ENCODE results near the gene CRMP1.
"Not testable (repeated sequence)": the region's sequence is repeated elsewhere in the genome, so short reads cannot be mapped to it uniquely, and the experiment has no call there.

The CRMP1 gene

DNA sequence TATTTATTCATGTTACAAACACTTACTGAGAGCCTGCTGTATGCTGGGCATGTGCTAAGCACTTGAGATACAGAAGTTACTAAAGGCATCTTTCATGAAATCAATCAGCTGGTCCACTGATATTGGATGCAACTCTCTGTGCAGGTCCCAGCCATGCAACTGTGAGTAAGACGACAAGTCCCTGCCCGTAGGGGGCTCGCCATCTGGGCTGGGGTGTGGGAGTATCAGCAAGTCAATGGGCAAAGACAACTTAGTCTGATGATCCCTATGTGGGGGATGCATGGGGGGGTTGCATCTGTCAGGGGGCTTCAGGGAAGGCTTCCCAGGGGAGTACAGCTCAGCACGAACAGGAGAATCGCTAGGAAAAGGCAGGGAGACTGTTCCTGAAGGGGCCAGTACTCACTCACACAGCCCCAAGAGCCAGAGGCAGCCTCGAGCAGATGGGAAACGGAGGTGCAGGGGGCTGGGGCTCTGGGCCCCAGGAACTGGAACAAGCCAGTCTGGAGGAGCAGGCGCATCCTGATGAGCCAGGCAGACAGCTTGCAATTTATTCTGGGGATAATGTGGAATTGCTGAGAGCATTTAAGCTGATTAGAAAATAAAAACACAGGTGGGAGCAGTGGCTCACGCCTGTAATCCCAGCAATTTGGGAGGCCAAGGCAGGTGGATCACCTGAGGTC is 40.2 kb downstream of the CRMP1 start:
- DNase-seq = no peak

DNA sequence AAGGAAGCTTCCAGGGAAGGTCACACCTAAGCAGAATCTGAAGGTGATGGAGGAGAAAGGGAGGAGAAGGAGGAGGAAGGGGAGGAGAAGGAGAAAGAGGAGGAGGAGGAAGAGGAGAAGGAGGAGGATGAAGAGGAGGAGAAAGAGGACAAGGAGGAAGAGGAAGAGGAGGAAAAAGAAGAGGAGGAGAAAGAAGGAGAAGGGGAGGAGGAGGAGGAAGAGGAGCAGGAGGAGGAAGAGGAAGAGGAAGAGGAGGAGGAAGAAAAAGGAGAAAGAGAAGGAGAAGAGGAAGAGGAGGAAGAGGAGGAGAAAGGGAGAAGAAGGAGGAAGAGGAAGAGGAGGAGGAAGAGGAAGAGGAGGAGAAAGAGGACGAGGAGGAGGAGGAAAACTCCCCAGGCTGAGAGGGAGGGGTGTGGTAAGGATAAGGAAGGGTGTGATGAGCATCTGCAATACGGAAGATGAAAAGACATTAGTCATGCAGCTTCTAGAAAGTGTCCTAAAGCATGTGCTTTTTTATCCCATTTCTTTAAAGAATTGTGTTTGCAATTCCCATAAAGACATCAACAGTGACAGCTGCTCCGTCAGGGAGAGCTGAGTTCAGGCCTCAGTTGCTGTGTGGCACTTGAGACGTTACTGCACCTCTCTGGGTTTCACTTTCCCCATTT is 41.1 kb downstream of the CRMP1 start:
- DNase-seq = no peak

DNA sequence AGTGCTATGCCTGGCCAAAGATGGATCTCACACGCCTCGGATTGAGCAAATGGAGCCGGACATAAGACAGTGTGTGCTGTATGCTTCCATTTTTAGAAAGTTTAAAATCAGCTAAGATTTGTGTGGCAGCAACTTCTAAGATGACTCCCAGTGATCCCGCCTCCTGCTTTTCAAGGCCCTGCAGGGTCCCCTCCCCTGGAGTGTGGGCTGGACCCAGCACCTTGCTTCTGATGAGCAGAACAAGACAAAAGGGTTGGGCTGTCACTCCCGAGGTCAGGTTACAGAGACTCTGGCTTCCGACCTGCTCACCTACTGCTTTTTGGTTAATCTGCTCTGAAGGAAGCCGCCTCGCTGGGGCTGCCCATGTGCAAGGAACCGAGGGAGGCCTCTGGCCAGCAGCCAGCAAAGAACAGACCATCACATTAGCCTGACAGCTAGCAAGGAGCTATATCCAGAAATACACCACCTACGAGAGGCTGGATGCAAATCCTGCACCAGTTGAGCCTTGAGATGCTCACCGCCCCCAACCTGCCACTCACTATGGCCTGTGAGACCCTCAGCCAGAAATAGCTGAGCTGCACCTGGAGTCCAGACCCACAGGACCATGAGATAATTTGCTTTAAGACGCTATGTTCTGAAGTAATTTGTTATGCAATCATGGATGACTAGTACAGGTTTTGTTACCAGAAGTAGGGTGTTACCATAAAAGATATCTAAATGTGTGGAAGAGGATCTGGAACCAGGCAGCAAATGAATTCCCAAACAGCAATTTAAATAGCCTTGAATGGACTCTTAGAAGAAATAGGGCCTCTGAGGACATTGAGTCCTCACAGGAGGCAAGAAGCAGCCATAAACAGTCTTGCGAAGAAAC is 47.6 kb downstream of the CRMP1 start:
- DNase-seq = no peak

DNA sequence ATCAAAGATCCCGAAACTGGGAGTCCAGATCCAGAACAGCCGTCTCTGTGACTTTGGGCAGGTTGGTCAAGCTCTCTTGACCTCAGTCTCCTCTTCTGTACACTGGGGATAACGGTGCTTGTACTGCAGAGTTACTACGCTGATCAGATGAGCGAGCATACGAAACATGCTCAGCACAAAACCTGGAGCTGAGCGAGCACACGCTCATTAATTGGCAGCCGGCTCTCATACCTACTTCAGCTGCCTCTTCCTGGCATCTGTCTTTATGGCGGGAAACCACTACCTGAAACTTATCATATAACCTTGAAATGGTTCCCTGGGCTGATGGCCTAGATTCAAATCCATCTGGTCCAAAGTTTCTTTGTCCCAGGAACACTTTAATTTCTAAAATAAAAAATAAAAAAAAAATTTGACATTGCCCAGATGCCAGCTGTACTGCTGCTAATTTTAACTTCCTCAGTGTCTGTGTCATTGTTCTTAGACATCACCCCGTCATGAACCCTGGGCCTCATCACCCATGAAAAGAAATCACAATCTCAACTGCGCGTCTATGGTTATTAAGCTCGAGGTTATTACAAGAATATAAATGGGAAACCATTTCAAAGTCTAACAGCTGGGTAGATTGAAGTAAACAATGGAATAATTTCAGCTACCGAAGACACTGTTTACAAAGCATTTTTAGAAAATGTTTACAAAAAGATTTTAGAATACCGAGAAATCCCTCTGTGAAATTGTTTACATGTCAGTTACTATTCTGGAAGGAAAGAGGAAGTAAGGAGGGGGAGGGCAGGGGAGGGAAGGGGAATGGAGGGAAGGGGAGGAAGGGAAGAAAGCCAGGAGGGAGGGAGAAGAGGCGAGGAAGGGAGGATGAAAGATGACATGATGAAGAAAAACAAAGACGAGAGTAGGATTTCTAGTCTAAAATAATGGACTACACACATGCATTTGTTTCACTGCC is 49.0 kb downstream of the CRMP1 start:
- DNase-seq = no peak

DNA sequence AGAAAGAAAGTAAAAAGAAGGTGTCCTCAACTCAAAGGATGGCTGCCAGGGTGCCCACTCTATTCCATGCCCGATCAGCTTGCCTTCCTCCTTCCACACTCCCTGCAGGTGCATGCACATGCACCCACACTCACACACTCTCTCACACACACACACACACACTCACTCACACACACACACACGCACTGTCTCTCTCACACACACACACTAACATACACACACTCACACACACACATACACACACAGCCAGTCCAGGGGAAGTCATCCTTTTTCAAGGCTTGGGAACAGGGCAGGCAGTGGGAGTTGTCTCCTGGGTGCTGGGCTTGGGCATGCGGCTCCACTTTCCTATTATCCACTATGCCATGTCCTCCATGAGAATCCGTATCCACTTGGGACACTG is 50.4 kb downstream of the CRMP1 start:
- DNase-seq = no peak

DNA sequence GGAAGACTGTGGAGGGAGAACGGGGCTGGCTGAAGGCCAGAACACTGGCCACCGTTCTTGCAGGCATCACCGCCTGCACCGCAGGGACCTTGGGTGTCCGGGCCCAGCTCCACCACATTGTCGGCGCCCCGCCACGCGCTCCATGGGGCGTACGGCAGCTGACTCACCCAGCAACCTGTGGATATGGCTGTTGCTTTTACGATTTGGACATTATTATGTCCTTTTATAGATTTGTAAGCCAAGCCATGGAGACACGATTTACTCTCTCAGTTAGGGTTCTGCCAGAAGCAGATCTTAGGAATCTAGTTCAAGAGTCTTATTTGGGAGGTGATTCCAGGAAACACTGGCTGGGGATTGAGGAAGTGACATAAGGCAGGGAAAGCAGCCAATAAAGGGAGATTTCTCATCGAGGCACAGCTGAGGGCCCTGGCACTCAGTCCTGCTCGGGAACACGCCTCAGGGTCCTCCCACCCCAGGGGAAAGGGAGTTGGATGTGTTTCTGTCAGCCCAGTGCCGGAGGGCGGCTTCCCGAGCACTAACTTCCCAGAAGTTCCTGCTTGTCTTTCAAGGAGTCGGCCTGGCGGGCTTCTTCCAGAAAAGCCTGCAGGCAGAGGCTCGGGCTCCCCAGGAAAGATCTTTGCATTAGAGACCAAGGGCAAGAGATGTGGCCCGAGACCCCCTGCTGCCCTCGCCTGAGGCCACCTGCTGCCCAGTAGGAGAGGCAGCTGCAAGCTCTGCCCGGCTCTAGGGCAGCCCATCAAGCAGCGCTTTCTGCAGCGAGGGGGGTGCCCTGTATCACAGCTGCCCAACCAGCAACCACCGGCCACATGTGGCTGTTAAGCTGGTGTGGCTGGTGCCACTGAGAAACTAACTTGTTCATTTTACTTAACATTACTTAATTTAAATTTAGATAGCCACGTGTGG is 52.9 kb downstream of the CRMP1 start:
- DNase-seq = no peak

DNA sequence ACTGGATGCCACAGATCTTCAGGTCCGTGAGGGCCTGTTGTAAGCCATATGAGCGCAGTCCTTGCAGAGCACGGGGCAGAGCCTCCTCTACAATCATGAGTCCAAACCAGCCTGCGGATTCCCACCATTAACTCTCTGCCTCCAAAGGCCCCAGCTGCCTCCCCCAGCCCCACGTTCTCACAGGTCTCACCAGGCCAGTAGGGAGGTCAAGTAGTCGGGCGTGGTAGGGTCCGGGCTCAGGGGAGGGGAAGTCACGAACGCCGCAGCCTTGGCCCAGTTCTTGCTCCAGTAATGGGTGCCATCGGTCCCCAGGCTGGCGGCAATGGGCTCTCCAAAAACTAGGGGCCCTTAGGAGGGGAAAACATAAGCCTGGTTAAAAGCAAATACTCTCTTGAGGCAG is 53.6 kb downstream of the CRMP1 start:
- DNase-seq = no peak

DNA sequence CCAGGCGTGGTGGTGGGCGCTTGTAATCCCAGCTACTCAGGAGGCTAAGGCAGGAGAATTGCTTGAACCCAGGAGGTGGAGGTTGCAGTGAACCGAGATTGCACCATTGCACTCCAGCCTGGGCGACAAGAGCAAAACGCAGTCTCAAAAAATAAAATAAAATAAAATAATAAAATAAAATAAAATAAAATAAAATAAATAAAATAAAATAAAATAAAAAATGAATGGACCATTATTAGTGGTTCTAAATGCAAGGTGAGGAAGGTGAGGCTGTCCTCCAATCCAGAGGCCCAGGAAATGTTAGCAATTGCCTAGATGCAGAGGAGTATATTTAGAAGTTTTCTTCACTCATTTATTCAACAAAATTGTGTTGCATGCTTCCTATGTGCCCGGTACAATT is 55.4 kb downstream of the CRMP1 start:
- DNase-seq = not testable (repeated sequence)

DNA sequence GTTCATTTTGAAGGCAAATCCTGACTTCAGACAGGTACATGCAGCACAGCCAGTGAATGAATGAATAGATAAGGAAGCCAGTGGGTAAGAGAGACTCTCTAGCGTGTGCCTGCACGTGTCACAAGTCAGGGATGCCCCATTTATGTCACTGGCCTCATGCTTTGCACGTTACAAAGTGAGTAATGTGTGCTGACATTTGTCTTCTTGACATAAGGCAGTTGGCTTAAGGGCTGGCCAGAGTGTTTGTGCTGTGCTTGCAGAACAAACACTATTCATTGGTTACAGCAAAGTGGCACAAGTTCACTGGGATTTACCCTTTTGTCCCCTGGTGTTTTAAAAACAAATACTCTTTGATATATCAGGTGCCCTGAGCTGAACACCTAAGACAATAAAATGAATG is 55.9 kb downstream of the CRMP1 start:
- DNase-seq = no peak

DNA sequence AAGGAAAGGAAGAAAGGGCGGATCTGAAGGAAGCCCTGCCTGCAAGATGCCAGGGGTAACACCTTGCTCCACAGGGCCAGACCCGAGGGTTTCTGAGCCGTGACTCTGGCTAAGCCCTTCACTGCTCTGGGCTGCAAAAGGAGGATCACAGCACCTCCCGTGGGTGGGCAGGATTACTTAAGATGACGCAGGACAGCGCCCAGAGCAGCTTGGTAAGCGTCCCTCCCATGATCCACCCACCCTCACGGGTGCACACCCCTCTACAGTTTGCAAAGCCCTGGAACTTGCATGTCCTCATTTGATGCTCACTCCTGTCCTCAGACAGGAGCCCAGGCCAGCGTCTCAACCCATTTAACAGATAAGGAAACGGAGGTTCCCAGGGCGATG is 64.9 kb downstream of the CRMP1 start:
- DNase-seq = no peak

DNA sequence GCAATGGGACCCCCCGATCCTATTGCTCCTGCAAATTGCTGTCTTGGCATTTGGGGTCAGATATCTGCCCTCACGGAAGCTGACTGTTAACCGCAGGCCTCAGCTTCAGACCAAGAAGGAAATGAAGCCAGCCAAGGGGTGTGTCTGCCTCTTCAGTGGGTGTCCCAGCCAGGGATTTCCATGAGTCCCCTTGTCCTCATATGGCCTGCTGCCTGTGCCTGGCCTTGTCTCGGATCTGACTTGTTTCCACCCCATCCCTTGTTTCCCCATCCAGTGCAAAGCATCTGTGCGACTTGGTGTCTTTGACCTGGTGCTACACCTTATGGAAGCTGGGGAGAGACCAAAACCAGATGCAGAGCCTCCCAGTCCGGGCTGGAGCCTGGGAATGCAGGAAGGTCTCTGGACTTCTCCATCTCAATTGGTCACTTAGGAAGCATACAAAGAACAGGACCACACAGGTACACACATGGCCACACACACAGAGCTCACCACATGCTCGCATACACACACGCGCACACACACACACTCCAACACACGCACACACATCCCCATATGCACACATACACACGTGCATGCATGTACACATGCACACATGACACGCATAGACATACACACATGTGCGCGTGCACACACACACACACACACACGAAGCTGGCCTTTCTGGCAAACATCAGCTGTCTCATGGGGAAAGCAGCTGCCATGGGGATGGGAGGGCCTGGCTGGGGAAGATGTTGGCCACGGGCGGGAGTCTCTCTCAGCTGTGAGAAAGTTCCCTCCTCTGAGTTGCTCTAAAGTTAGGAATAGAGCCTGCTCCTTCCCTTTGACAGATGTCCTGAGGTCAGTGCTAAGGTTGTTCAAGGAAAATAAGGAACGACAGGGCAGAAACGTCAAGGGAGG is 65.5 kb downstream of the CRMP1 start:
- DNase-seq = no peak

DNA sequence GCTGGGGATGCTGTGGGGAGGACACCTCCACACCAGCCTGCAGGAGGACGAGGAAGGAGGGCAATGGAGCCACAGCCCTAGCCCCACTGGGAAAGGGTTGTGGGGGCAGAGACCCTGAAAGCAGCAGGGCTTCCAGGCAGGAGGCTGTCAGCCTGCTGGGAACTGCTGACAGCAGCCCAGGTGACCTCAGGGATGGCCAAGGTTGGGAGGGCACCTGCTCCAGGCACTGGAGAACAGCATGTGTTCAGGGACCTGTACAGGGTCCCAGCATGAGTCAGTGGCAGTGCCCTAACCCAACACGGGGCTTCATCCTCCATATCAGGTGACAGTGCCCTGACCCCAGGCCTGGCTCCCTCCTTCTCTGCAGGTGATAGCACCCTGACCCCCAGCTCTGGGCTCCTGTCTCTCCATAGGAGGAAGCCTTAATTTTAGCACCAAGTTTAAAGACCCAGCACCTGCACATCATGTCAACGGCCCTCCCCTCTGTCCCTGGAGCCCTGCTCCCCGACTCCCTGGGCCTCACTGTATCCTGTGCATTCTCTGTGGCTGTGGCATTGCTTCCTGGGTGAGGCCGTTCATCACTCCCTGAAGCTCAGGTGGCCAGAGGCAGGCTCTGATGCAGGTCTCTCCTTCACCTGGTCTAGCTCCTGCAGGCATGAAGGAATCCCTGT is 66.3 kb downstream of the CRMP1 start:
- no peak for DNase-seq

DNA sequence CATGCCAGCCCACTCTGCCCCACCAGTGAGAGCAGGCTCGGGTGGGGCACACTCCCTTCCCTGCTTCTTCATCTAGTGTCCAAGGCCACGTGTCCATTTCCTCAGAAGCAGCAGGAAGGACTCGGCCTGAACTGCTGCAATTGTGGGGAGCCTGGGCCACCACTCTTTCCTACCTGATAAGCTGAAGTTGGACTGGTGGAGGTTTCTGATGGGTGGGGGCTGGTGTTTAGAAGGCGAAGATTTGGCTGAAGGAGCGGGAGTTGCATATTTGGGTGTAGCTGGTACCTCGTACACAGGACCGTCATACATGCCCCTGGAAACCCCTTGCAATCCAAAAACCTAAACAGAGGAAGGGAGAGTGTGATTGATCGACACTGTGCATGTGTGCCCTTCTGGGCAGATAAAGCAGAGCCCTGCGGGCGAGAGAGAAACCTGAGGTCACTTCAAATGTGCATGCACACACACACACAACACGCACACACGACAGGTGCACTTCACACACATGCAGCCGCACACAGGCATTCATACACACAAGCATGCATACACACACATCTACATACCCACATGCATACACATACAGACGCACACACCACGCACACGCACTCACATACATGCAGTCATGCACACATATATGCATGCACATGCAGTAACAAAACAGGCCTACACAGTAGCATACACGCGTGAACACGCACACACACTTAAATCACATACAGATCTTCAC is 67.4 kb downstream of the CRMP1 start:
- no peak for DNase-seq

DNA sequence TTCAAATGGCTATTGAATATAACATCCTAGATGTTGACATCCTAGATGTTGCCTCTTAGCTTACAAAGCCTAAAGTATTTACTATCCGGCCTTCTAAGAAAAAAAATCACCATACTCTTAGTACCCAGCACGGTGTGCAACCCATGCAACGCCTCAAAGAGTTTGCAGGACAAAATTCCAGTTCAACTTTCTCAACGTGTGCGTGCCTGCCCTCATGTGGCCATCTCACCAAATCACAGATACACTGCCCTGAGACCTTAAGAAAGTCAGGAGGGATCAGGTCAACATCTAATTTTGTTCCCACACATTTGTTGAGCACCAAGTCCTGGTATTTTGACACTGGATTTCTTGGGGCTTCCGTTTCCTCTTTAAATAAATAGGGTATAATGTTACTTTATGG is 68.3 kb downstream of the CRMP1 start:
- no peak for DNase-seq

DNA sequence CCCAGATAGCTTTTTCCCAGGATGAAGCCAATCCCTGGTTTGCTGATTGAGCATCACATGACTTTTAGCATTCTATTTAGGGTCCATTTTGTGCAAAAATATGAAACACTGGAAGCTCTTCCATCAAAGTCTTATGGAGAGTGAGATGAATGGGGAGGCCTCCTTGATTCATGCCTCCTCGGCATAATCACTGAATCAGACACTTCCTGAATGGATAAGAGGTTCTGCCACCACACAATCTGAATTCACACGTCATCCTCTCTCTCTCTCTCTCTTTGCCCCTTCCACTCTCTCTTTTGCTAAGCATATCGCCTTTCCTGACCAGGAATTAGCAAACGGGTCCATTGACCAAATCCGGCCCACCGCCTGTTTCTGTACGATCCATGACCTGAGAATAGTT is 68.7 kb downstream of the CRMP1 start:
- DNase-seq = no peak

DNA sequence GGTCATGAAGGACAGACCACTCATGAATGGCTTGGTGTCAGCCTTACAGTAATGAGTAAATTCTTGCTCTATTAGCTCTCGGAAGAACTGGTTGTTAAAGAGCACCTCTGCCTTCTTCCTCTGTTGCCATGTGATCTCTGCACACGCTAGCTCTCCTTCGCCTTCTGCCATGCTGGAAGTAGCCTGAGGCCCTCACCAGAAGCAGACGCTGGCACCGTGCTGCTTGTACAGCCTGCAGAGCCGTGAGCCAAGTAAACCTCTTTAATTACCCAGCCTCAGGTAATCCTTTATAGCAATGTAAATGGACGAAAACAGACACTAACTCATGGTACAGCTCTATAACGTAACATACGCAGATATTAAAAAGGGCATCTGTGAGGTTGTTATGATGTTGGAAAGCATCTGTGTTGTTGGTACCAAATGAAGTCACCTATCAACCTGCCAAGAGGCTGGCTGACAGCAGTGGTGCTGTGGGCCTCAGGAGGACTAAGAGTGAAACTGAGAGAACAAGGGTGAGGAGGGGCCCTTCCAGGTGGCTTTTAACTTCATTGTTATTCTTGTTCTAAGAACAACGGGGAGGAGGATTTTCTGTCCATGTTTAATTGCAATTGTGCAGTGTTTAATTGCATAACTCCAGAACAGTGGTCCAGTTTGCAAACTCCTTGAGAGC is 69.2 kb downstream of the CRMP1 start:
- no peak for DNase-seq

DNA sequence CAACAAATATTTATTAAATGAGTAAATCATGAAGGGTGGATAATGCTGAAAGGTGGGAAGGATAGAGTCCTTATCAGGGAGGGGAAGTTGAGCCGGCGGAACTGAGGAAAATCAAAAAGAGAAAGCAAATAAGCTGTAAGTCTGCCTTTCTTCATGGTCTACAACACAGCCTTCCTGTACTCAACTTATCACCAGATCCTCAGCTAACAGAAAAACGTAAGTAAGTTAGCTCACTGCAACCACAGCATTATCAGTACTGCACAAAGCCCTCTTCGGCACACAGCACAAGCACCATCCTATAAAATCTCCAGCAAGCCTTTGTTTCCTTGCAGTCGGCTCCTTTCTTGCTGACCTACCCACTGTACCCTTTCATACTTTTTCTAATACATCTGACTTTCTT is 70.3 kb downstream of the CRMP1 start:
- no peak for DNase-seq

DNA sequence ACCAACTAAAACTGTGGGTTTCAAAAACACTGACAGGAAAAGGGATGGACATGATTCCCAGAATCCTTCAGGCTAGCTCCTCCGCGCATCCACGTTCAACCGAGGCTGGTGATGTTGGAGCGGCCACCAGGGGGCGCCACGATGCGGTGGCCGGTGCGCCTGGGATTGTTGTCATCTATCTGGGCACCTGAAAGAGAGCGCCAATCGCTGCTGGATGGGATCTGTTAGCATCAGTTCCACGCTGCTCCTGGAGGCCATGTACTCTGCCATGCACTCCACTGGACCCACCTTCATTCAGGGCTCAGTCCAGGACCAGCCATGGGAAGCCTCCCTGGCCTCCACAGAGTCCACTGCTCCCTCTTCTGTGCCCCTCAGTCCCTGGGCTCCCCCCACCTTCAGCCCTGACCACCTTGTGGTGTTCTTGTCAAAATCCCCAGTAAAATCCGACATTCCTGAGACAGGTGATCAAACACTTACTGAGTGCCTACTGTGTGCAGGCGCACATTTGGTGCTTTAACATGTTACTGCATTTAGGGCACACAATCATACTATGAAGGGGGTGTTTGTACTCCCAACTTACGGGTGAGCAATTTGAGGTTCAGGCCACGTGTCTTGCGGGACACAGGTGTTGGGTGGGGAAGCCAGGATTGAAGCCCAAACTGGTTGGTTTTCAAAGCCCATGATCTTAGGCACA is 71.1 kb downstream of the CRMP1 start:
- DNase-seq = no peak
